ENCODE data around the gene XAGE5. TPM values are rescaled to one million over a fixed set of nuclear protein-coding genes. Genes with fewer than 3 reads are reported as not detected.
"Not testable (repeated sequence)": the region's sequence is repeated elsewhere in the genome, so short reads cannot be mapped to it uniquely, and the experiment has no call there.

XAGE5 gene
- total and polyA plus RNA-seq, 2 experiments from 2014 or later, result not detected

DNA sequence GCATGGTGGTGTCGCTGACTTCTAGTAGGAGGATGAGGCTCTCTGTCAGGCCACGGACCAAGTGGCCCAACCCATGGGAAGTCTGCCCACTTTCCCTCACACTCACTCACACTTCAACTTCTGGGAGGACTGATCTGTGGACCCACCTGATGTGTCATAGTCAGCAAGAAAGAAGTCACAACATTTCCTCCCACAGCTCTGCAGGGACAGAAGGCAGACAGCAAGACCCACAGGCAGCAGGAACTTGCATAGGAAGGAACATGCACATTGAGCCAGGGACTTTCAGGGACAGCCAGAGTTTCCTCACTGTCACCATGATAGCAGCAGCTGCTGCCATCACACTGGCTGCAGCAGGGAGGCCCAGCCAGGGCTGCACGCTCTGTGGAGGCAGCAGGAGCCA lies 19.5 kb downstream of the XAGE5 start (continued):
- TF ChIP-seq, protein P1, sequence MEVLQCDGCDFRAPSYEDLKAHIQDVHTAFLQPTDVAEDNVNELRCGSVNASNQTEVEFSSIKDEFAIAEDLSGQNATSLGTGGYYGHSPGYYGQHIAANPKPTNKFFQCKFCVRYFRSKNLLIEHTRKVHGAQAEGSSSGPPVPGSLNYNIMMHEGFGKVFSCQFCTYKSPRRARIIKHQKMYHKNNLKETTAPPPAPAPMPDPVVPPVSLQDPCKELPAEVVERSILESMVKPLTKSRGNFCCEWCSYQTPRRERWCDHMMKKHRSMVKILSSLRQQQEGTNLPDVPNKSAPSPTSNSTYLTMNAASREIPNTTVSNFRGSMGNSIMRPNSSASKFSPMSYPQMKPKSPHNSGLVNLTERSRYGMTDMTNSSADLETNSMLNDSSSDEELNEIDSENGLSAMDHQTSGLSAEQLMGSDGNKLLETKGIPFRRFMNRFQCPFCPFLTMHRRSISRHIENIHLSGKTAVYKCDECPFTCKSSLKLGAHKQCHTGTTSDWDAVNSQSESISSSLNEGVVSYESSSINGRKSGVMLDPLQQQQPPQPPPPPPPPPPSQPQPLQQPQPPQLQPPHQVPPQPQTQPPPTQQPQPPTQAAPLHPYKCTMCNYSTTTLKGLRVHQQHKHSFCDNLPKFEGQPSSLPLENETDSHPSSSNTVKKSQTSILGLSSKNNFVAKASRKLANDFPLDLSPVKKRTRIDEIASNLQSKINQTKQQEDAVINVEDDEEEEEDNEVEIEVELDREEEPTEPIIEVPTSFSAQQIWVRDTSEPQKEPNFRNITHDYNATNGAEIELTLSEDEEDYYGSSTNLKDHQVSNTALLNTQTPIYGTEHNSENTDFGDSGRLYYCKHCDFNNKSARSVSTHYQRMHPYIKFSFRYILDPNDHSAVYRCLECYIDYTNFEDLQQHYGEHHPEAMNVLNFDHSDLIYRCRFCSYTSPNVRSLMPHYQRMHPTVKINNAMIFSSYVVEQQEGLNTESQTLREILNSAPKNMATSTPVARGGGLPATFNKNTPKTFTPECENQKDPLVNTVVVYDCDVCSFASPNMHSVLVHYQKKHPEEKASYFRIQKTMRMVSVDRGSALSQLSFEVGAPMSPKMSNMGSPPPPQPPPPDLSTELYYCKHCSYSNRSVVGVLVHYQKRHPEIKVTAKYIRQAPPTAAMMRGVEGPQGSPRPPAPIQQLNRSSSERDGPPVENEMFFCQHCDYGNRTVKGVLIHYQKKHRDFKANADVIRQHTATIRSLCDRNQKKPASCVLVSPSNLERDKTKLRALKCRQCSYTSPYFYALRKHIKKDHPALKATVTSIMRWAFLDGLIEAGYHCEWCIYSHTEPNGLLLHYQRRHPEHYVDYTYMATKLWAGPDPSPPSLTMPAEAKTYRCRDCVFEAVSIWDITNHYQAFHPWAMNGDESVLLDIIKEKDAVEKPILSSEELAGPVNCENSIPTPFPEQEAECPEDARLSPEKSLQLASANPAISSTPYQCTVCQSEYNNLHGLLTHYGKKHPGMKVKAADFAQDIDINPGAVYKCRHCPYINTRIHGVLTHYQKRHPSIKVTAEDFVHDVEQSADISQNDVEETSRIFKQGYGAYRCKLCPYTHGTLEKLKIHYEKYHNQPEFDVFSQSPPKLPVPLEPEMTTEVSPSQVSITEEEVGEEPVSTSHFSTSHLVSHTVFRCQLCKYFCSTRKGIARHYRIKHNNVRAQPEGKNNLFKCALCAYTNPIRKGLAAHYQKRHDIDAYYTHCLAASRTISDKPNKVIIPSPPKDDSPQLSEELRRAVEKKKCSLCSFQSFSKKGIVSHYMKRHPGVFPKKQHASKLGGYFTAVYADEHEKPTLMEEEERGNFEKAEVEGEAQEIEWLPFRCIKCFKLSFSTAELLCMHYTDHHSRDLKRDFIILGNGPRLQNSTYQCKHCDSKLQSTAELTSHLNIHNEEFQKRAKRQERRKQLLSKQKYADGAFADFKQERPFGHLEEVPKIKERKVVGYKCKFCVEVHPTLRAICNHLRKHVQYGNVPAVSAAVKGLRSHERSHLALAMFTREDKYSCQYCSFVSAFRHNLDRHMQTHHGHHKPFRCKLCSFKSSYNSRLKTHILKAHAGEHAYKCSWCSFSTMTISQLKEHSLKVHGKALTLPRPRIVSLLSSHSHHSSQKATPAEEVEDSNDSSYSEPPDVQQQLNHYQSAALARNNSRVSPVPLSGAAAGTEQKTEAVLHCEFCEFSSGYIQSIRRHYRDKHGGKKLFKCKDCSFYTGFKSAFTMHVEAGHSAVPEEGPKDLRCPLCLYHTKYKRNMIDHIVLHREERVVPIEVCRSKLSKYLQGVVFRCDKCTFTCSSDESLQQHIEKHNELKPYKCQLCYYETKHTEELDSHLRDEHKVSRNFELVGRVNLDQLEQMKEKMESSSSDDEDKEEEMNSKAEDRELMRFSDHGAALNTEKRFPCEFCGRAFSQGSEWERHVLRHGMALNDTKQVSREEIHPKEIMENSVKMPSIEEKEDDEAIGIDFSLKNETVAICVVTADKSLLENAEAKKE (CRISPR knock-in tag; IDR thresholded peaks at IDR 0.05), result no peak

DNA sequence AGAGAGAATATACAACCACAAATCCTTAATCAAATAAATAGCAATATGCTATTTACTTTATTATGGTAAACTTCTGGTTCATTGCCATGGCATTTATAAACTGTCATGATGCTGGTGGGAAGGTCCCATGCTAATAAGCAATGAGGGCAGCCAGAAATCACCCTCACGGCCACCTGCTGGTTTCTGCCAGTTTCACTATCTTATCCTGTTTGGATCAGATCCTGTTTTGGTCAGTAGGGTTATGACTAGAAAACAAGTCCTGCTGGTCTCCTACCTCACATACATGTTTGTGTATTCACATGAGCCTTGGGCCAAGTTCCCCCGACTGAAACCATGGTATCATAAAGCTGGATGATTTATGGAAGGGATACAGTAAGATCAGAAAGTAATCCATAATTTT lies 28.1 kb downstream of the XAGE5 start:
- Mint-ChIP-seq H3K36me3 (ENCODE audit: low read depth) (no peaks in the 10 kb centered on the region), H3K4me1 (no peaks in the 10 kb centered on the region), H3K9me3 (no peaks in the 10 kb centered on the region), H3K27ac (no peak overlapping the region), H3K27me3 (ENCODE audit: insufficient read depth, low read depth, poor library complexity) (peaks cover 3% of the 10 kb centered on the region), H3K4me3 (no peak overlapping the region)
- peak; percentile 1 for DNase-seq (ENCODE audit: low spot score)
- Histone ChIP-seq H3K4me1 (ENCODE audit: insufficient read depth) (no peaks in the 10 kb centered on the region), H3K36me3 (ENCODE audit: insufficient read depth) (no peaks in the 10 kb centered on the region), H3K27ac (ENCODE audit: low read depth) (no peak overlapping the region), H3K4me2 (no peak overlapping the region), H3F3A (replicated peaks; ENCODE audit: low read depth) (no peaks in the 10 kb centered on the region), H3K79me2 (replicated peaks; ENCODE audit: insufficient read depth) (no peaks in the 10 kb centered on the region), H3K9me2 (ENCODE audit: insufficient read depth) (no peaks in the 10 kb centered on the region), H3K4me3 (no peak overlapping the region), H4K20me1 (replicated peaks; ENCODE audit: insufficient read depth) (no peaks in the 10 kb centered on the region), H2AFZ (no peak overlapping the region), H3K27me3 (ENCODE audit: insufficient read depth) (no peaks in the 10 kb centered on the region)
- TF ChIP-seq, protein P2, sequence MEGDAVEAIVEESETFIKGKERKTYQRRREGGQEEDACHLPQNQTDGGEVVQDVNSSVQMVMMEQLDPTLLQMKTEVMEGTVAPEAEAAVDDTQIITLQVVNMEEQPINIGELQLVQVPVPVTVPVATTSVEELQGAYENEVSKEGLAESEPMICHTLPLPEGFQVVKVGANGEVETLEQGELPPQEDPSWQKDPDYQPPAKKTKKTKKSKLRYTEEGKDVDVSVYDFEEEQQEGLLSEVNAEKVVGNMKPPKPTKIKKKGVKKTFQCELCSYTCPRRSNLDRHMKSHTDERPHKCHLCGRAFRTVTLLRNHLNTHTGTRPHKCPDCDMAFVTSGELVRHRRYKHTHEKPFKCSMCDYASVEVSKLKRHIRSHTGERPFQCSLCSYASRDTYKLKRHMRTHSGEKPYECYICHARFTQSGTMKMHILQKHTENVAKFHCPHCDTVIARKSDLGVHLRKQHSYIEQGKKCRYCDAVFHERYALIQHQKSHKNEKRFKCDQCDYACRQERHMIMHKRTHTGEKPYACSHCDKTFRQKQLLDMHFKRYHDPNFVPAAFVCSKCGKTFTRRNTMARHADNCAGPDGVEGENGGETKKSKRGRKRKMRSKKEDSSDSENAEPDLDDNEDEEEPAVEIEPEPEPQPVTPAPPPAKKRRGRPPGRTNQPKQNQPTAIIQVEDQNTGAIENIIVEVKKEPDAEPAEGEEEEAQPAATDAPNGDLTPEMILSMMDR (conservative IDR thresholded peaks at IDR 0.05; ENCODE audit: low read depth in 2 of 2), result no peak
- TF ChIP-seq STAT1 (IDR thresholded peaks at IDR 0.05; ENCODE audit: unreplicated experiment) (no peak), CREB1 (CRISPR knock-in tag; IDR thresholded peaks at IDR 0.05; ENCODE audit: low read depth) (no peak), NANOG (IDR thresholded peaks at IDR 0.05; ENCODE audit: borderline replicate concordance) (no peak)
- ATAC-seq, result no peak

DNA sequence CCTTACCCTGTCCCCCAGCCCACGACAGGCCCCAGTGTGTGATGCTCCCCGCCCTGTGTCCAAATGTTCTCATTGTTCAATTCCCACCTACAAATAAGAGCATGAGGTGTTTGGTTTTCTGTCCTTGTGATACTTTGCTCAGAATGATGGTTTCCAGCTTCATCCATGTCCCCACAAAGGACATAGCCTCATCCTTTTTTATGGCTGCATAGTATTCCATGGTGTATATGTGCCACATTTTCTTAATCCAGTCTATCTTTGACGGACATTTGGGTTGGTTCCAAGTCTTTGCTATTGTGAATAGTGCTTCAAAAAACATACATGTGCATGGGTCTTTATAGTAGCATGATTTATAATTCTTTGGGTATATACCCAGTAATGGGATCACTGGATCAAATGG lies 32.5 kb downstream of the XAGE5 start:
- not testable (repeated sequence) for H3K4me1 Mint-ChIP-seq; H3K27ac ChIP-seq (ENCODE audit: low read depth); H3K4me2 ChIP-seq; H3K27me3 ChIP-seq (ENCODE audit: insufficient read depth); H3K4me1 ChIP-seq (ENCODE audit: insufficient read depth); H4K20me1 ChIP-seq (replicated peaks; ENCODE audit: insufficient read depth); H3K27ac Mint-ChIP-seq; H3K36me3 ChIP-seq (ENCODE audit: insufficient read depth); H3K4me3 ChIP-seq; H3K9me3 Mint-ChIP-seq; DNase-seq (ENCODE audit: low spot score); ATAC-seq; H3F3A ChIP-seq (replicated peaks; ENCODE audit: low read depth); H3K4me3 Mint-ChIP-seq; H2AFZ ChIP-seq; H3K27me3 Mint-ChIP-seq (ENCODE audit: insufficient read depth, low read depth, poor library complexity); H3K36me3 Mint-ChIP-seq (ENCODE audit: low read depth); H3K79me2 ChIP-seq (replicated peaks; ENCODE audit: insufficient read depth); H3K9me2 ChIP-seq (ENCODE audit: insufficient read depth)

Measured in GM23338 (cell line).